H54 (cell line): Measurements from ENCODE around the gene DLGAP1.

ENCODE experiments used
- DNase-seq: peaks from one replicate; pipeline ENCODE4 v3.0.0; 2011; ENCODE audit warnings: low spot score, mixed read lengths; ENCODE audit not compliant: insufficient read length
- FAIRE-seq: peaks from 3 replicates; lab custom pipeline; 2011; peaks lifted over from hg19 to GRCh38; lab: Jason Lieb, UNC
- POLR2A ChIP-seq: IDR thresholded peaks from 2 replicates; pipeline ENCODE4 v1.6.1; 2011; ENCODE audit warnings: low read depth, mild to moderate bottlenecking, low read length

Gene DLGAP1

GRCh38 chr18:3458378-3458777 lies 996.7 kb downstream of the DLGAP1 start:
- TF ChIP-seq POLR2A: no peak
- no peak for DNase-seq
- FAIRE-seq: no peak

- FAIRE-seq (no peak), DNase-seq (no peak)
These were observed 997.8 kb downstream of the DLGAP1 start for GRCh38 chr18:3457261-3457724.

GRCh38 chr18:3456686-3457069 lies 998.4 kb downstream of the DLGAP1 start:
- DNase-seq (no peak), FAIRE-seq (peak; percentile 30)
- no peak for TF ChIP-seq POLR2A

More at GRCh38 chr18:3457261-3457724, 997.8 kb downstream of the DLGAP1 start:
- no peak for TF ChIP-seq POLR2A

GRCh38 chr18:3455907-3456685 lies 999.0 kb downstream of the DLGAP1 start:
- FAIRE-seq (peak; percentile 6), DNase-seq (no peak)
- no peak for TF ChIP-seq POLR2A

GRCh38 chr18:3455090-3455635 lies 999.9 kb downstream of the DLGAP1 start:
- no peak for TF ChIP-seq POLR2A
- no peak for DNase-seq
- no peak for FAIRE-seq

GRCh38 chr18:3454365-3455089 lies 1000.6 kb downstream of the DLGAP1 start:
- no peak for TF ChIP-seq POLR2A
- FAIRE-seq (peak; percentile 11), DNase-seq (no peak)

- FAIRE-seq (peak; percentile 91), DNase-seq (no peak)
- TF ChIP-seq POLR2A: no peak
These were observed 1001.4 kb downstream of the DLGAP1 start for GRCh38 chr18:3453540-3454364.

- DNase-seq: no peak
- no peak for TF ChIP-seq POLR2A
- FAIRE-seq: no peak
These were observed 1002.2 kb downstream of the DLGAP1 start for GRCh38 chr18:3452750-3453539.

- DNase-seq (no peak), FAIRE-seq (no peak)
- no peak for TF ChIP-seq POLR2A
These were observed 1002.9 kb downstream of the DLGAP1 start for GRCh38 chr18:3451989-3452749.

GRCh38 chr18:3451183-3451988 lies 1003.7 kb downstream of the DLGAP1 start:
- DNase-seq (peak; percentile 50), FAIRE-seq (peak; percentile 67)
- TF ChIP-seq POLR2A: peak; percentile 59

GRCh38 chr18:3450799-3451182 lies 1004.3 kb downstream of the DLGAP1 start:
- DNase-seq: no peak

More at GRCh38 chr18:3450799-3451182, 1004.3 kb downstream of the DLGAP1 start:
- FAIRE-seq: no peak
- no peak for TF ChIP-seq POLR2A
